Measurements from ENCODE around the gene RTL10.

Gene RTL10

GRCh38 chr22:19859861-19860510 lies 5.3 kb upstream of the RTL10 start:
- H4K20me1 ChIP-seq, result no peaks in the 10 kb centered on the region
- H3K4me1 ChIP-seq, result peaks cover 17 to 27% (median 21%) of the 10 kb centered on the region in 10 experiments
- H3K27ac ChIP-seq, result no peak overlapping the region
- TF ChIP-seq Cebpa-rat (IDR thresholded peaks at IDR 0.05), result no peak
- H3K4me2 ChIP-seq, result no peak overlapping the region
- H3K36me3 ChIP-seq, result peaks cover 0 to 9% (median 0%) of the 10 kb centered on the region in 11 experiments; a peak in 4 of 22 replicates
- no peak overlapping the region for H3K9ac ChIP-seq
- H3K27me3 ChIP-seq, result no peaks in the 10 kb centered on the region
- no peaks in the 10 kb centered on the region for H3K9me3 ChIP-seq (replicated peaks in 1 of 11)
- no peak overlapping the region for H3K4me3 ChIP-seq

- Histone ChIP-seq H3K27ac (no peak overlapping the region), H3K4me2 (no peak overlapping the region), H3K36me3 (peaks cover 0 to 15% (median 7%) of the 10 kb centered on the region in 11 experiments; a peak in 18 of 22 replicates), H3K4me1 (peaks cover 32 to 40% (median 35%) of the 10 kb centered on the region in 10 experiments), H3K9me3 (replicated peaks in 1 of 11) (no peaks in the 10 kb centered on the region), H3K4me3 (no peak overlapping the region), H3K27me3 (no peaks in the 10 kb centered on the region), H4K20me1 (peaks cover 4 to 22% (median 17%) of the 10 kb centered on the region in 11 experiments; a peak in 20 of 22 replicates), H3K9ac (no peak overlapping the region)
- no peak for TF ChIP-seq Cebpa-rat (IDR thresholded peaks at IDR 0.05)
These were observed 2.7 kb upstream of the RTL10 start for GRCh38 chr22:19857382-19857781.

GRCh38 chr22:19855504-19856409 lies 1.1 kb upstream of the RTL10 start:
- Histone ChIP-seq H3K4me2 (peak overlapping the region; percentile 92 to 100 (median 96)), H3K4me3 (peak overlapping the region; percentile 82 to 100 (median 94)), H3K9me3 (replicated peaks in 1 of 11) (no peaks in the 10 kb centered on the region), H3K4me1 (peaks cover 37 to 53% (median 48%) of the 10 kb centered on the region in 10 experiments), H3K9ac (peak overlapping the region; percentile 83 to 95 (median 92)), H3K27me3 (no peaks in the 10 kb centered on the region), H3K36me3 (peaks cover 15 to 31% (median 23%) of the 10 kb centered on the region in 11 experiments), H4K20me1 (peaks cover 5 to 38% (median 33%) of the 10 kb centered on the region in 11 experiments; a peak in 20 of 22 replicates), H3K27ac (peak overlapping the region; percentile 69 to 96 (median 90))
- TF ChIP-seq Cebpa-rat (IDR thresholded peaks at IDR 0.05), result no peak

GRCh38 chr22:19853879-19854777 lies 546 bp downstream of the RTL10 start:
- Histone ChIP-seq H3K4me3 (peak overlapping the region; percentile 82 to 100 (median 94)), H3K36me3 (peaks cover 22 to 40% (median 33%) of the 10 kb centered on the region in 11 experiments), H4K20me1 (peaks cover 5 to 54% (median 45%) of the 10 kb centered on the region in 11 experiments; a peak in 20 of 22 replicates), H3K27me3 (no peaks in the 10 kb centered on the region), H3K4me1 (peaks cover 37 to 67% (median 49%) of the 10 kb centered on the region in 10 experiments), H3K9ac (peak overlapping the region; percentile 84 to 95 (median 92)), H3K27ac (peak overlapping the region; percentile 64 to 96 (median 90)), H3K4me2 (peak overlapping the region; percentile 95 to 100 (median 99)), H3K9me3 (replicated peaks in 1 of 11) (no peaks in the 10 kb centered on the region)
- no peak for TF ChIP-seq Cebpa-rat (IDR thresholded peaks at IDR 0.05)

GRCh38 chr22:19853058-19853878 lies 1.4 kb downstream of the RTL10 start:
- Histone ChIP-seq H3K9ac (peak overlapping the region; percentile 84 to 95 (median 92)), H3K27ac (peak overlapping the region; percentile 64 to 96 (median 90); a peak in 21 of 22 replicates), H3K4me3 (peak overlapping the region; percentile 82 to 100 (median 94)), H3K4me2 (peak overlapping the region; percentile 95 to 100 (median 99)), H3K36me3 (peaks cover 29 to 48% (median 41%) of the 10 kb centered on the region in 11 experiments), H3K9me3 (replicated peaks in 1 of 11) (no peaks in the 10 kb centered on the region), H3K4me1 (peaks cover 43 to 70% (median 54%) of the 10 kb centered on the region in 10 experiments), H4K20me1 (peaks cover 5 to 63% (median 54%) of the 10 kb centered on the region in 11 experiments; a peak in 21 of 22 replicates), H3K27me3 (no peaks in the 10 kb centered on the region)
- no peak for TF ChIP-seq Cebpa-rat (IDR thresholded peaks at IDR 0.05)

- Histone ChIP-seq H3K4me1 (peaks cover 42 to 74% (median 58%) of the 10 kb centered on the region in 10 experiments), H3K9ac (peak overlapping the region; percentile 84 to 95 (median 92); a peak in 21 of 22 replicates), H3K27ac (peak overlapping the region in 1 of 11 experiments; percentile 90; a peak in 2 of 22 replicates)
These were observed 2.4 kb downstream of the RTL10 start for GRCh38 chr22:19852177-19852781.

More at GRCh38 chr22:19852177-19852781, 2.4 kb downstream of the RTL10 start:
- no peak for TF ChIP-seq Cebpa-rat (IDR thresholded peaks at IDR 0.05)
- peaks cover 31 to 57% (median 46%) of the 10 kb centered on the region in 11 experiments for H3K36me3 ChIP-seq
- H4K20me1 ChIP-seq, result peaks cover 5 to 73% (median 62%) of the 10 kb centered on the region in 11 experiments; a peak in 21 of 22 replicates
- peak overlapping the region in 9 of 10 experiments; percentile 82 to 100 (median 94); a peak in 9 of 20 replicates for H3K4me3 ChIP-seq
- H3K4me2 ChIP-seq, result peak overlapping the region; percentile 95 to 100 (median 99)
- H3K9me3 ChIP-seq (replicated peaks in 1 of 11), result no peaks in the 10 kb centered on the region
- no peaks in the 10 kb centered on the region for H3K27me3 ChIP-seq

All from BLaER1 treated with 17β-estradiol and CSF1 and Interleukin-3, amounts not matched to agents 10 nM and 100 nM (cell line).